GM19193 (cell line): ENCODE results near the gene FAM8A1.

ENCODE experiments used
- POLR2A ChIP-seq: IDR thresholded peaks from 4 replicates; pipeline ENCODE4 v1.6.1; 2011; ENCODE audit not compliant: insufficient read depth, insufficient read length; ENCODE audit errors: extremely low read depth

The FAM8A1 gene

DNA sequence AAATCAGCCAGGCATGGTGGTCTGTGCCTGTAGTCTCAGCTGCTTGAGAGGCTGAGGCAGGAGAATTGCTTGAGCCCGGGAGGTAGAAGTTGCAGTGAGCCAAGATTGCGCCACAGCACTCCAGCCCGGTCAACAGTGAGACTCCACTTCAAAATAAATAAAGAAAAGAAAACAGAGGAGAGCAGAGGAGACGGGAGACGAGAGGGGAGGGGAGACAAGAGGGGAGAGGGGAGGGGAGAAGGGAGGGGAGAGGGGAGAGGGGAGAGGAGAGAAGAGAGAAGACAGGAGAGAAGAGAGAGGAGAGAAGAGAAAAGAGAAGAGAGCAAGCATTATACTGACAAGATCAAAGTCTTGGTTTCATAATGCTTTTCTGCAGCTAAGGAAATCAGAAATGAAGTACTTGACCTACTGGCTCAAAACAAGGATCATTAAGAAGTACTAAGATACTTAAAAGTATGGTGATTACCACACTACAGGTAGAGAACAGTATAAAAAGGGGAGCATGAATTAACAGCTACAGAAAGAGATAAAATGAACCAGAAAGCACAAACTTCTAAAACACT is 30.5 kb downstream of the FAM8A1 start:
- no peak for TF ChIP-seq POLR2A

DNA sequence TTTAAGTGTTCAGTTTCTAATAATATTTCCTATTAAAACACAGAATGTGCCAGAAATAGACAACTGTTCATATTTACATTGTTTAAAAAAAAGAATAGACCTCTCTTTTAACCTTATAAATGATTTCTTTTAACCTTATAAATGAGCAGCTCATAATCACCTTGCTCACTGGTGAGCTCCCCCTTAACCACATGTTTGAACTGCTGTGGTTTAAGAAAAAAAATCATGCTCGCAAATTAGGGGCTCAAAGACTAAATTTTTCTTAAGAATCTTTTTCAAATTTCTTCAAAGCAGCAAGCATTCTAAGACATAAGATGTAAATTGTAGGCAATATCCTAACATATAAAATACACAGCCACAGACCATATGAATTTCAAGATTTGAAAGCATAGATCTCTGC is 32.8 kb downstream of the FAM8A1 start:
- no peak for TF ChIP-seq POLR2A

DNA sequence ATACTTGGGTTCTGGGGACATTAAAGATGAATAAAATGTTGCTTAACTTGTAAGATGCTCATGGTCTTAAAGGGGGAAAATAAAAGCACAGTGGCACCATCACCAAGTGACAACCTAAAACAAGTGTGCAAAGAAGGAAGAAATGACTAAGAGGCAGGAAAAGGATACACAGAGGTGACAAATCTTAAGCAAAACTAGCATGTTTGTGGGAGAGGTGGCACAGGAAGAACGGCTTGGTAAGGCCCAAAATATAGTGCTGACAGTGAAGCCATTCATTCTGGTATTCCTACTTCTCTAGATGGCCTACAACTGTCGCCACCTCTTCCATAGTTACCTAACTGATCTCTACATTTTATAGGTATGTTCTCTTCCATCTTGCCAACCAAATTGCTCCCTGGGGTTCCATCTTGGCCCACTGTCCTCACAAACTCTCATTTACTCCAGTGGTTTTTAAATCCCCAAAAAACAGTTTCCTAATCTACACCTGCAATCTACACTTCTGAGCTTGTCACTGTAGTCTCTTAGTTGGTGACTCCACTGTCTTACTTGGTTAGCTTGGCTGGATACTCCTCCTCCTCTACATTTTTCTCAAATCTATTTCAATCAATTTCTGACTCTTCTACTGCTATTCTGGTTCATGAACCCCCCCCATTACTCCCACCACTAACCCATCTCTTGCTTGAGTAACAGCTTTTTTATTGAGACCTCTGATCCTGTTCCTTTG is 33.5 kb downstream of the FAM8A1 start:
- no peak for TF ChIP-seq POLR2A

DNA sequence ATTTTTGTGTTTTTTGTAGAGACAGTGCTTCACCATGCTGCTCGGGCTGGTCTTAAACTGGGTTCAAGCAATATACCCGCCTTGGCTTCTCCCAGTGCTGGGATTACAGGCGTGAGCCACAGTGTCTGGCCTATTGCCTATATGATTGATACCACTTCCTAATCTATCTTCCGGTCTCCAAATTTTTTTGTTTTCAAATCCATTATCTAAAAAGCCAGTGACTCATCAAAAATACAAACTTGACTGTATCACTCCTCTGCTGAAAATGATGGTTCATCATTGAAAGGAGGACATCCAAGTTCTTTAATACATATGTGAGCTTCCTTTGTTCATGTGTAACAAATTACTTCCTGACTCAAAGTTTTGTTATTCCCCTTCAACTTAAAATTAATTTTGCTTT is 35.5 kb downstream of the FAM8A1 start:
- TF ChIP-seq POLR2A = no peak

DNA sequence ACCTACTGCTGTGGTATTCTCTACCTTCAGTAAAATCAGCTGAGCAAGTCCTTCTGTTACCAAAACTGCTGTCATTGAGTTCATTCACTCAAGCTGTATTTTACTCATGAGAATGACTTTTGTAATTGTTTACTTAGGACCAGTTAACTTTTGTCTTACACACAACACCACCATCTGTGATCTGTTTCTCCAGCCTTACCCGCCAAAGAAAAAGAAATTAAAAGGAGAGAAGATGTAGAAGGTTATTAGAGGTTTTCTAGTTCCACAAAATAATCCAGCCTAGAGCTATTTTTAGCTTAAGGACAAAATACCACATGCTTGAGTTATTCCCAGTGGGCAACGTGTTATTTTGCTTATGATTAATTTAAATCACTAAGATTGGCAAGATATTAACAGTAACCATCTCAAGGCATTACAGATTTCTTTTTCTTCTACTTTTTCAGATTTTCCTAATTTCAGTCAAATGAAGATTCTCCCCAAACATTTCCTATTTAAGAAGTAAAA is 38.2 kb downstream of the FAM8A1 start:
- no peak for TF ChIP-seq POLR2A

DNA sequence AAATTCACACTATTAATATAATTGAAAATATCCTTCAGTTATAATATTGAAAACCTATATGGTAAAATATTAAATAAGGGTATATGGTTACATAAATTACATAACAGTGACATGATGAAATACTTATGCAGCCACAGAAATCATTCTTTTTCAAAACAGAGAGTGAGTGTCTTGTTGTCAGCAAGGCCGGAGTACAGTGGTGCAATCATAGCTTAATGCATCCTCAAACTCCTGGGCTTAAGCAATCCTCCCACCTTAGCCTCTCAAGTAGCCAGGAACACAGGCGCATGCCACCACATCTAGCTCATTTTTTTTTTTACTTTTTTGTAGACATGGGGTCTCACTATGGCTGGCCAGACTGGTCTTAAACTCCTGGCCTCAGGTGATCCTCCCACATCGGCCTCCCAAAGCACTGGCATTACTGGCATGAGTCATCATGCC is 40.4 kb downstream of the FAM8A1 start:
- no peak for TF ChIP-seq POLR2A

DNA sequence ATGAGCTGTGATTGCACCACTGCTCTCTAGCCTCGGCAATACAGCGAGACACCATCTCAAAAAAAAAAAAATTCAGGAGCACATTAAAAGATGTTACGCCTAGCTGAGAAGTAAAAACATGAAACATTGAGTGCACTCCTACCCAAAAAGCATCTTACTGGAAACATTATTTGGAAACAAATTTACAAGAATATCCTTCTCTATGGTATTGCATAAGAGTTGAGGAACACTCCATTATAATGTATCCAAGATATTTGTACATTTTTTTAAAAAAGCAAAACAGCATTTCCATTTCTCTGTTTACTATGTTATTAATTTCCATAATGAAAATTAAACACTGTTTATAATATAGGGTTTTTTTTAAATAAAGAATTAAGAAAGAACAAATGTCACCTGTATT is 48.6 kb downstream of the FAM8A1 start:
- no peak for TF ChIP-seq POLR2A

DNA sequence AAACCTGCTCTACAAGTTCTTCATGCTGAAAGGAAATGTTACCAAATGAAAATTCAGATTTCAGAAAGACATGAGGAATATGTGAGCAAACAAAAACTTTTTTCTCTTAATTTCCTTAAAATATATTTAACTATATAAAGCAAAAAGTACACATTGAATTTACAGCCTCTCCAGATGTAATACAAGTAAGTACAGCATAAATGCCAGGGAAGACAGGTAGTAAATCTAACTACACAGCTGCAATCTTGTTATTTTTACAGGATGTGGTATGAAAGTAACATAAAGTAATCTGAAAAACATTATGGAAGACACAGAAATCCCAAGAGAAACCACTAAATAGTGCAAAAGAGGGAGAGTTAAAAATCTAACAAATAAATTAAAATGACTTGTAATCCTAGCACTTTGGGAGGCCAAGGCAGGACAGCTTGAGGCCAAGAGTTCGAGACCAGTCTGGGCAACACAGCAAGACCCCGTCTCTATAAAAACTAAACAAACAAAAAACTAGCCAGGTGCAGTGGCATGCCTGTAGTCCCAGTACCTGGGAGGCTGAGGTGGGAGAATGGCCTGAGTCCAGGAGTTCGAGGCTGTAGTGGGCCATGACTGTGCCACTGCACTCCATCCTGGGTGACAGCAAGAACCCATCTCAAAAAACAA is 50.7 kb downstream of the FAM8A1 start:
- no peak for TF ChIP-seq POLR2A

DNA sequence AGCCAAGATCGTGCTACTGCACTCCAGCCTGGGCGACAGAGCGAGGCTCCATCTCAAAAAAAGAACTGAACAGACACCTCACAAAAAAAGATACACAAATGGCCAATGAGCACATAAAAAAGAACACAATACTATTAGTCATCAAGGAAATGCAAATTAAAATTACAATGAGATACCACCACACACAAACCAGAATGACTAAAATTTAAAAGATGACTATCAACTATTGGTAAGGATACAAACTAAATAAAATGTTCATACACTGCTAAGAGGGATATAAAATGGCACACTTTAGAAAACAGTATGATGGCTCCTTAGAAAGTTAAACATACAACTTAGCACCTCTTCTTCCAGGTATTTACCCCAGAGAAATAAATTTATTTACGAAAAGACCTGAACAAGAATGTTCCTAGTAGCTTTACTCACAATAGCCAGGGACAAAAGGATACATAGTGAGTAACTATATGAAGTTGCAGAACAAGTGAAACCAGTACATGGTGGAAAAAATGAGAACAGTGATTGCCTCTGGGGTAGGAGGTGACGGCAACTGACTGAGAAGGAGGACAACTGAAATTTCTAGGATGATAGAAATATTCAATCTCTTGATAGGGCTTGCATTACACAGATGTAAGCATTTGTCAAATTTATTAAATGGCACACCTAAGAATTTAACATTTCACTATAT is 53.2 kb downstream of the FAM8A1 start:
- no peak for TF ChIP-seq POLR2A

DNA sequence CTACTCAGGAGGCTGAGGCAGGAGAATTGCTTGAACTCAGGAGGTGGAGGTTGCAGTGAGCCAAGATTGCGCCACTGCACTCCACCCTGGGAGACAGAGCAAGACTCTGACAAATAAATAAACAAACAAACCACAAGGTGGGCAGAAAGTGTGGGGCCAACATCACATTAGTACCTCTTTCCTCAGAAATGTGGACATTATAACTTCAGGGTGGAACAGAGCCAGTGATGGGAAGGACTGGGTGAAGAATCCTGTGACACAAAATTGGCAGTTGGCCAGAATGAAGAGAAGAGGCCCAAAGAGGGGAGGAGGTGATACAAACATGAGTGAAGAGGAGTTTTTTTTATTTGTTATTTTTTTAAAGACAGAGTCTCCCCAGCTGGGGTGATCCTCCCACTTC is 56.0 kb downstream of the FAM8A1 start:
- no peak for TF ChIP-seq POLR2A

DNA sequence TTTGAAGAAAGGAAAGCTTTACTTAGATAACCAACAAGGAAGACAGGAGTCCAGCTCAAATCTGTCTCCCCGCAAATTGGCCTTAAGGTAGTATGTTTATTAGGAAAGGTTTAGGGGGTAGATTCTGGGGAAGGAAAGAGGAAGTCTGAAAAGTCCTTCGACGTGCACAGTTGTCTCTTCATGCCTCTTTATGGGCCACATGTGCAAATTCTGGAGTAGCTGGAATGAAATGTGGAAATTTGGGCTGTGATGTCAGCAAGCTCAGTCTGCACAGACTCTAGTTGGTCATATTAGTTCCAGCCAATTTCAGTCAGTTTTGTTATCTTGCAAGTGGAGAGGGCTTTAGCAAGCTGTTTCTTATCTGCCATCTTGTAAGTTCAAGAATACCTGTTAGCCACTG is 56.5 kb downstream of the FAM8A1 start:
- TF ChIP-seq POLR2A = no peak
